Lower leg skin (tissue), 4 donors: ENCODE results near the gene ROBO1. TPM values are rescaled to one million over a fixed set of nuclear protein-coding genes. Genes with fewer than 3 reads are reported as not detected.

Experiments used
- DNase-seq, 2 donors: peaks; one replicate each; pipeline ENCODE4 v3.0.0-alpha.2; 2019; ENCODE audit warnings: low spot score in 2 of 2
- H3K4me3 ChIP-seq: fragments of 200-600 bp; sonication (generic); 2 replicates; pipeline ENCODE4 v1.5.1; 2017; ENCODE audit warnings: mild to moderate bottlenecking, low read depth; ENCODE audit not compliant: poor library complexity, severe bottlenecking
- POLR2A ChIP-seq, 2 donors: fragments of 450-650 bp; IDR thresholded peaks; one replicate each; pipeline ENCODE4 v1.6.1; 2016 to 2017; ENCODE audit warnings: antibody characterized with exemption in 2 of 2, mild to moderate bottlenecking in 1 of 2, moderate library complexity in 1 of 2
- WGBS, 2 donors: methylation state at CpG; one replicate each; pipeline ENCODE4 v1.1.5; 2018; 5-methylcytosine and 5-hydroxymethylcytosine counted together
- intact Hi-C: fragments of 100-400 bp; cut with DNase I; formaldehyde crosslinking; loops from one replicate; pipeline ENCODE4 v1.15.0; 2023; ENCODE audit warnings: low total_unique reads
- total RNA-seq, 4 donors: library from RNA; depleted of rRNA; stranded (reverse); fragments of >200 nt; gene quantifications; one replicate each; pipeline ENCODE4 v1.1.0, GENCODE V29; 2016
- TF ChIP-seq, protein P1 (sequence below), 3 donors: fragments of 450-650 bp; IDR thresholded peaks; one replicate each; pipeline ENCODE4 v1.5.1; 2016; ENCODE audit warnings: antibody characterized with exemption in 3 of 3, mild to moderate bottlenecking in 3 of 3, moderate library complexity in 2 of 3

ROBO1 gene
- total RNA-seq, 4 donors from 2014 or later, result 26.3 to 60.0 (median 51.0) TPM

DNA sequence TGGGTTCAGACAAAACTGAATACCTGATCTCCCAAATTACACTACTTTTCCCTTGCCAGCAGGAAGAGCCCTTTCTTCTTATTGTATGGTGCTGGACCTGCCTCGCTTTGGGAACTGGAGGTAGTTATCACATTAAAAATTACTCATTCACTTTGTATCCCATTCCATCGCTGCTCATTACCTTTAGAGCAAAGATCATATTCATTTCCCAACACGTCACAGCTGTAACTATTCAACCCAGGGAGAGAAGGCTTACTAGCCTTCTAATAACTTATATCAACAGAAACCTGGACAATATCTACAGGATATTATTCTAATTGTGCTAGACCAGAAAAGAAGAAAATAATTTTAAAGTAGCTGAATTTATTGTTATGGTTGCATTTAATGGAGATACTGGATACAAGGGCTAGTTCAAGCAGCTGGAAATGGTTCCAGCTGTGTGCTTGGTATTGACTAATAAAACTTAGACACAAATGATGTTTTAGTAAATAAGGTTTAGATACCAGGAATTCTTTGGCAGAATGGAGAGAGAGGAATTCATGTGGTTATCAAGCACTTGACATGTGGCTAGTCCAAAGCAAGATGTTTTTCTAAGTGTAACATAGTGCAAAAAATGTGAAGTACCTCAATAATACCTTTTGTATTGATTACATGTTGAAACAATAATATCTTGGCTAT is 656.3 kb downstream of the ROBO1 start:
- no peak for DNase-seq
- intact Hi-C loops, result no loop called here
- 90% methylated on average over 3 of the region's 3 CpGs for WGBS, 2 donors
- H3K4me3 ChIP-seq, result no peak overlapping the region
- no peak for TF ChIP-seq POLR2A (IDR thresholded peaks at IDR 0.05)
- TF ChIP-seq, protein P1, sequence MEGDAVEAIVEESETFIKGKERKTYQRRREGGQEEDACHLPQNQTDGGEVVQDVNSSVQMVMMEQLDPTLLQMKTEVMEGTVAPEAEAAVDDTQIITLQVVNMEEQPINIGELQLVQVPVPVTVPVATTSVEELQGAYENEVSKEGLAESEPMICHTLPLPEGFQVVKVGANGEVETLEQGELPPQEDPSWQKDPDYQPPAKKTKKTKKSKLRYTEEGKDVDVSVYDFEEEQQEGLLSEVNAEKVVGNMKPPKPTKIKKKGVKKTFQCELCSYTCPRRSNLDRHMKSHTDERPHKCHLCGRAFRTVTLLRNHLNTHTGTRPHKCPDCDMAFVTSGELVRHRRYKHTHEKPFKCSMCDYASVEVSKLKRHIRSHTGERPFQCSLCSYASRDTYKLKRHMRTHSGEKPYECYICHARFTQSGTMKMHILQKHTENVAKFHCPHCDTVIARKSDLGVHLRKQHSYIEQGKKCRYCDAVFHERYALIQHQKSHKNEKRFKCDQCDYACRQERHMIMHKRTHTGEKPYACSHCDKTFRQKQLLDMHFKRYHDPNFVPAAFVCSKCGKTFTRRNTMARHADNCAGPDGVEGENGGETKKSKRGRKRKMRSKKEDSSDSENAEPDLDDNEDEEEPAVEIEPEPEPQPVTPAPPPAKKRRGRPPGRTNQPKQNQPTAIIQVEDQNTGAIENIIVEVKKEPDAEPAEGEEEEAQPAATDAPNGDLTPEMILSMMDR (IDR thresholded peaks at IDR 0.05), result no peak

DNA sequence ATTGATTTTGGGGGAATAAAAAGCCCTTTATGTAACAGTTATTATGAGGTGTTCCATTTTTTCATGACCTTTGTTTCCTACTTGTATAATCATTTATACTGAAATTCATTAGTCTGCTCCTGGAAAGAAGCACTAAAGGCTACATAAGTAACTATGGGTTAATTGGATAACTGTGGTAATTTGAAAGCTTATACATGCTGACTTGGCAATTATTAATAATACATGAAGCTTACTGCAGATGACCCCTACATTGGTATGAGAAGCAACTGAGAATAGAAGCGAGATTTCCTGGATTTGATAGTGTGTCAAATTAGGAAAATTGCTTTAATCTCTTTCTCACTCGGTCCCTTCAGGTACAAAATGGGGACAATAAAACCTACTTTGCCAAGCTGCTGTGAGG is 658.0 kb downstream of the ROBO1 start:
- 93 to 94% methylated on average over 2 of the region's 2 CpGs for WGBS, 2 donors
- H3K4me3 ChIP-seq, result no peak overlapping the region
- no peak for TF ChIP-seq POLR2A (IDR thresholded peaks at IDR 0.05)
- TF ChIP-seq, protein P1 (IDR thresholded peaks at IDR 0.05), result no peak
- DNase-seq, result no peak
- intact Hi-C loops, result no loop called here

DNA sequence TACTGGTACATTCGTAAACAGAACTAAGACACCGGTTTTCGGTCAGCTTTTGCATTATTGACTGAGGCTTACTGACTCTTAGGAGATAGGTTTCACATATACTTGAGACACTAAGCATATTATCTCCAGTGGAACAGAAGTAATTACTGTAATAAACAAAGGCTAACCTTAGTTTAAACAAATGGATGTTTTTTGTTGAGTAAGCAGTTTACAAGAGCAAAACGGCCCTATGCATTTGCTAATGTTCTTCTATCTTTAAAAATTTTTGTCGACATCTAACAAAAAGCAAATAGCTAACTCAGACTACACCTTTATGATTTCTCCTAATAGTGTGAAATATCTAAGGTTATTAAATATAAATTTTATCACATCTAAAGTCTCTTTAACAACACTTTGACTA is 664.5 kb downstream of the ROBO1 start:
- WGBS, 2 donors, result 90 to 94% methylated on average over 5 of the region's 5 CpGs
- DNase-seq, result no peak
- TF ChIP-seq POLR2A (IDR thresholded peaks at IDR 0.05), result no peak
- TF ChIP-seq, protein P1 (IDR thresholded peaks at IDR 0.05), result no peak
- intact Hi-C loops, result no loop called here
- no peak overlapping the region for H3K4me3 ChIP-seq

DNA sequence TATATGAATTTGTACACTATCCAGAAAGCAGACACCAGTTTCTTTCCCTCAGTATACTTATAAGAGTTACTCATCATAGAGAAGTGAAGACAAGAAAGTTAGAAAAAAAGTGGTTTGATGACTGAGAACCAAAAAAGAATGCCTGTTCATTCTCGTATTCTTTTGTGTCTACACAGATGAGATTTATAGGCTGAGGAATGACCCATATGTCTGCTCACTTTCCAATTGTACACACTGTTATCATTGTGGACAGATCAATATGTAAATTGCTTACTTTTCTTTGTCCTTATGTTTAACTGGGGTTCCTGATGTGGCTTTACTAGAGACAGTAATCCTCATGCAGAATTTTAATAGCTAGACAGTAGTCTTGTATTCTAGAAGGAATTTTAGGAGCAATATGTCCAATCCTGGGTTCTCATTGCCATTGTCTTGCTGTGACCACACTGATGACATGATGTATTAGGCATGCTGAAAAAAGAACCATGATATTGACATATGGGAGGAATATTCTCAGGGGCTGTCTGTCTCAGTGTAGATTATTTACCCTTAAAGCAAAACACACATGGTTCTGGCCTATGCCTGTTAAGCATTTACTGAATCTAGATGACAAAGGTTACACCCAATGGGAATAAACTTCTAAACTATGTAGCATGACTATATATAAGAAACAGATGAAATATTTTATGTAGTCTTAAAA is 669.7 kb downstream of the ROBO1 start:
- WGBS, 2 donors, result 58 to 65% methylated on average over 1 of the region's 1 CpG
- no peak for DNase-seq
- TF ChIP-seq, protein P1 (IDR thresholded peaks at IDR 0.05), result no peak
- no peak for TF ChIP-seq POLR2A (IDR thresholded peaks at IDR 0.05)
- H3K4me3 ChIP-seq, result no peak overlapping the region
- intact Hi-C loops, result no loop called here

DNA sequence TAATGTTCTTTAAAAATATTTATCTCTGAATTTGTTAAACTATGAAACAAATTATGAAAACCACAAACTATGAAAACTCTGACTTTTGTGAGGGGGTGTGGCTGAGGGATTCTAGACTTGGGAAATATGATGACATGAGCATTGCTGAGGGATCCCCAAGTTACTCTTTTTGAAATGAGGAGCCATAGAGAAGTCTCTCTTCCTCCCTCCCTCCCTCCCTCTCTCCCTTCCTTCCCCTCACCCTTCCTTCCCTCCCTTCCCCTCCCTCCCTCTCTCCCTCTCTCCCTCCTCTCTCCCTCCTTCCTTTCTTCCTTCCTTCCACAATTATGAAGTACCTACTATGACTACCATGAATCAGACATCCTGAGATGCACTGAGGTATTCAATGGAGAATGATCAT is 673.1 kb downstream of the ROBO1 start:
- intact Hi-C loops, result no loop called here
- no peak for DNase-seq

More for the DNA sequence above, 673.1 kb downstream of the ROBO1 start:
- TF ChIP-seq, protein P1 (IDR thresholded peaks at IDR 0.05), result no peak
- no peak for TF ChIP-seq POLR2A (IDR thresholded peaks at IDR 0.05)
- no peak overlapping the region for H3K4me3 ChIP-seq
